HepG2 (cell line): ENCODE measurements around the gene TEX26. TPM values are rescaled to one million over a fixed set of nuclear protein-coding genes. Genes with fewer than 3 reads are reported as not detected.

Experiments
- ATAC-seq: fragments of 200-7000 bp; cut with Tn5 transposase; 3 replicates; pipeline ENCODE4 v1.9.1; 2020; ENCODE audit warnings: mild to moderate bottlenecking, moderate library complexity
- BruUV-seq: library from RNA; stranded (reverse); fragments of 400-500 nt; replicated peaks from 2 replicates; lab custom pipeline; 2021; lab: Mats Ljungman, UMichigan
- CTCF ChIA-PET: fragments of 300-600 bp; formaldehyde crosslinking; extraction: SDS; loops from one replicate; lab custom pipeline; 2021; ENCODE audit warnings: low total read pairs, inconsistent platforms, low intra/inter-chr PET ratio; lab: Yijun Ruan, JAX
- POLR2A ChIA-PET: fragments of 350-600 bp; sonication (Branson Sonifier 250); formaldehyde crosslinking; loops from one replicate; lab custom pipeline; 2020; ENCODE audit warnings: antibody characterized with exemption, inconsistent platforms; lab: Yijun Ruan, JAX
- DNase-seq: peaks from one replicate; pipeline ENCODE4 v3.0.0-alpha.2; 2015; ENCODE audit warnings: low spot score
- FAIRE-seq: peaks from 3 replicates; lab custom pipeline; 2011; peaks lifted over from hg19 to GRCh38; lab: Jason Lieb, UNC
- H2AFZ ChIP-seq: one replicate; pipeline ENCODE4 v1.6.1; 2011; ENCODE audit warnings: low read length, inconsistent platforms
- H3K27ac ChIP-seq: fragments of 300-600 bp; 3 replicates; pipeline ENCODE4 v1.8.0; 2011; ENCODE audit warnings: mixed run types, mild to moderate bottlenecking, mixed read lengths, low read length, inconsistent platforms; ENCODE audit not compliant: insufficient read depth; ENCODE audit errors: extremely low read length
- H3K27me3 ChIP-seq, 2 experiments: fragments of 200-600 bp in 1 of 2; 2 replicates in 1 of 2; 3 replicates in 1 of 2; pipeline versions ENCODE4 v1.6.0 to v1.8.0; 2011; ENCODE audit warnings: low read length in 2 of 2, mild to moderate bottlenecking in 2 of 2, moderate library complexity in 2 of 2, inconsistent platforms in 1 of 2; ENCODE audit not compliant: insufficient read depth in 2 of 2, control insufficient read depth in 1 of 2
- H3K36me3 ChIP-seq, 2 experiments: fragments of 200-600 bp in 1 of 2; replicated peaks in 1 of 2; 2 replicates in 1 of 2; 3 replicates in 1 of 2; pipeline versions ENCODE4 v1.5.1 to v1.8.0; 2011; ENCODE audit warnings: low read length in 2 of 2, inconsistent platforms in 1 of 2; ENCODE audit not compliant: insufficient read depth in 2 of 2, control insufficient read depth in 1 of 2
- H3K4me1 ChIP-seq: 2 replicates; pipeline ENCODE4 v1.5.1; 2012; ENCODE audit warnings: low read length, inconsistent platforms; ENCODE audit not compliant: insufficient read depth
- H3K4me2 ChIP-seq: 2 replicates; pipeline ENCODE4 v1.6.0; 2011; ENCODE audit warnings: low read depth, low read length, inconsistent platforms
- H3K4me3 ChIP-seq, 3 experiments: fragments of 200-600 bp in 1 of 3; sonication (generic), shearing (Covaris generic) in 1 of 3; replicated peaks in 1 of 3; 2 replicates each; pipeline ENCODE4 v1.5.1; 2011 to 2016; ENCODE audit warnings: low read length in 3 of 3, inconsistent platforms in 2 of 3, low read depth in 2 of 3, mild to moderate bottlenecking in 2 of 3, control low read depth in 1 of 3, mixed read lengths in 1 of 3; ENCODE audit not compliant: insufficient read depth in 1 of 3
- H3K79me2 ChIP-seq: one replicate; pipeline ENCODE4 v1.6.1; 2011; ENCODE audit warnings: low read length, inconsistent platforms; ENCODE audit not compliant: insufficient read depth
- H3K9ac ChIP-seq: 2 replicates; pipeline ENCODE4 v1.6.0; 2011; ENCODE audit warnings: mild to moderate bottlenecking, low read depth, low read length, inconsistent platforms; ENCODE audit not compliant: insufficient read depth
- H3K9me3 ChIP-seq: 2 replicates; pipeline ENCODE4 v1.5.1; 2012; ENCODE audit warnings: mild to moderate bottlenecking, low read length
- H4K20me1 ChIP-seq: 2 replicates; pipeline ENCODE4 v1.6.0; 2011; ENCODE audit warnings: inconsistent platforms, mild to moderate bottlenecking, low read length, moderate library complexity; ENCODE audit not compliant: insufficient read depth
- MEF2D ChIP-seq: sonication (generic); formaldehyde crosslinking; IDR thresholded peaks from 2 replicates; pipeline ENCODE4 v1.5.1; 2020; ENCODE audit warnings: mild to moderate bottlenecking, missing genetic modification reagents
- MEIS2 ChIP-seq: sonication (generic); formaldehyde crosslinking; IDR thresholded peaks from 2 replicates; pipeline ENCODE4 v1.9.0; 2021; ENCODE audit warnings: mild to moderate bottlenecking, missing genetic modification reagents
- SRY ChIP-seq: sonication (generic); formaldehyde crosslinking; IDR thresholded peaks from 2 replicates; pipeline ENCODE4 v1.8.0; 2022; ENCODE audit warnings: mild to moderate bottlenecking, missing genetic modification reagents
- STAG1 ChIP-seq: sonication (generic); formaldehyde crosslinking; IDR thresholded peaks from 2 replicates; pipeline ENCODE4 v1.4.0; 2020; ENCODE audit warnings: missing genetic modification reagents
- TGIF2 ChIP-seq: IDR thresholded peaks from 2 replicates; pipeline ENCODE4 v1.6.1; 2016; ENCODE audit warnings: control low read depth, missing compliant biosample characterization
- ZSCAN22 ChIP-seq: sonication (generic); formaldehyde crosslinking; IDR thresholded peaks from 2 replicates; pipeline ENCODE4 v1.4.0; 2020; ENCODE audit warnings: mild to moderate bottlenecking, missing genetic modification reagents
- WGBS: methylation state at CpG from one replicate; pipeline ENCODE4 v1.1.6; 2017; ENCODE audit warnings: low lambda C conversion rate; 5-methylcytosine and 5-hydroxymethylcytosine counted together
- in situ Hi-C: cut with HindIII; loops from 2 replicates; pipeline ENCODE4 v1.10.0; 2017; ENCODE audit warnings: low pct_unique_long_range_greater_than_20kb; ENCODE audit not compliant: extremely low pct_ligation_motif_present
- intact Hi-C: fragments of 100-400 bp; cut with micrococcal nuclease; formaldehyde crosslinking; loops from one replicate; pipeline ENCODE4 v1.10.0; 2022; ENCODE audit not compliant: unreplicated experiment
- polyA plus RNA-seq, 8 experiments: library from polyadenylated mRNA; depleted of rRNA in 3 of 8; stranded (reverse) in 7 of 8; unstranded in 1 of 8; fragments of >200 nt; fragmentation: Illumina TruSeq in 4 of 8; extraction: Trizol in 4 of 8; gene quantifications; 2 replicates each; pipeline versions ENCODE4 v1.2.1 to v1.2.3, GENCODE V29; 2011 to 2016; ENCODE audit warnings: low read depth in 4 of 8, missing spikeins in 1 of 8, mixed read lengths in 1 of 8; ENCODE audit not compliant: insufficient read depth in 1 of 8
- total RNA-seq, 5 experiments: library from RNA; depleted of rRNA; stranded (reverse); fragments of >200 nt; fragmentation: Illumina TruSeq; extraction: Trizol; gene quantifications; 2 replicates each; pipeline ENCODE4 v1.2.3, GENCODE V29; 2016; ENCODE audit warnings: low read depth in 1 of 5
- TF ChIP-seq, protein P1 (sequence below): sonication (generic); formaldehyde crosslinking; IDR thresholded peaks from 2 replicates; pipeline ENCODE4 v1.5.0; 2020; ENCODE audit warnings: mild to moderate bottlenecking, missing genetic modification reagents, moderate library complexity

Gene TEX26
- total and polyA plus RNA-seq, 2 of the 13 experiments (the other 11 are each of a cell fraction or from before 2014, with no cell fraction given): not detected

GRCh38 chr13:31011901-31012654, 79.6 kb downstream of the TEX26 start (continued):
- TF ChIP-seq ZSCAN22 (CRISPR knock-in tag) (no peak), MEIS2 (CRISPR knock-in tag) (no peak), SRY (CRISPR knock-in tag) (no peak)
- TF ChIP-seq, all 625 proteins: peak for 0

- TF ChIP-seq STAG1 (CRISPR knock-in tag): peak; percentile 32
- TF ChIP-seq, protein P1, sequence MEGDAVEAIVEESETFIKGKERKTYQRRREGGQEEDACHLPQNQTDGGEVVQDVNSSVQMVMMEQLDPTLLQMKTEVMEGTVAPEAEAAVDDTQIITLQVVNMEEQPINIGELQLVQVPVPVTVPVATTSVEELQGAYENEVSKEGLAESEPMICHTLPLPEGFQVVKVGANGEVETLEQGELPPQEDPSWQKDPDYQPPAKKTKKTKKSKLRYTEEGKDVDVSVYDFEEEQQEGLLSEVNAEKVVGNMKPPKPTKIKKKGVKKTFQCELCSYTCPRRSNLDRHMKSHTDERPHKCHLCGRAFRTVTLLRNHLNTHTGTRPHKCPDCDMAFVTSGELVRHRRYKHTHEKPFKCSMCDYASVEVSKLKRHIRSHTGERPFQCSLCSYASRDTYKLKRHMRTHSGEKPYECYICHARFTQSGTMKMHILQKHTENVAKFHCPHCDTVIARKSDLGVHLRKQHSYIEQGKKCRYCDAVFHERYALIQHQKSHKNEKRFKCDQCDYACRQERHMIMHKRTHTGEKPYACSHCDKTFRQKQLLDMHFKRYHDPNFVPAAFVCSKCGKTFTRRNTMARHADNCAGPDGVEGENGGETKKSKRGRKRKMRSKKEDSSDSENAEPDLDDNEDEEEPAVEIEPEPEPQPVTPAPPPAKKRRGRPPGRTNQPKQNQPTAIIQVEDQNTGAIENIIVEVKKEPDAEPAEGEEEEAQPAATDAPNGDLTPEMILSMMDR (CRISPR knock-in tag): peak; percentile 19; the same call in 1 of the 2 replicates
- TF ChIP-seq TGIF2: no peak
- no peak for TF ChIP-seq MEF2D
- Histone ChIP-seq H3K9me3 (no peaks in the 10 kb centered on the region), H3K36me3 (no peaks in the 10 kb centered on the region), H2AFZ (no peak overlapping the region), H3K27ac (no peak overlapping the region), H3K9ac (no peak overlapping the region), H3K4me1 (no peaks in the 10 kb centered on the region), H3K27me3 (no peaks in the 10 kb centered on the region; a peak in 1 of 5 replicates), H3K79me2 (no peaks in the 10 kb centered on the region), H3K4me2 (no peak overlapping the region), H3K4me3 (no peak overlapping the region), H4K20me1 (no peaks in the 10 kb centered on the region)
- ATAC-seq (no peak), FAIRE-seq (no peak), DNase-seq (peak; percentile 3)
- ChIA-PET CTCF (no interaction called here), POLR2A (no interaction called here)
- WGBS: 23% methylated on average over 2 of the region's 2 CpGs
- BruUV-seq: no TSS peak
- in situ Hi-C loops: no loop called here
- intact Hi-C loops: no loop called here
These were observed 80.2 kb downstream of the TEX26 start for GRCh38 chr13:31012655-31013024.
